Effector memory CD4-positive, alpha-beta T cell (primary cell): ENCODE data around the gene GPBAR1.
"Not testable (repeated sequence)": the region's sequence is repeated elsewhere in the genome, so short reads cannot be mapped to it uniquely, and the experiment has no call there.

ENCODE experiments used
- DNase-seq, 3 donors: peaks; one replicate each; pipeline ENCODE4 v3.0.0-alpha.2; 2020
- H3K27ac ChIP-seq: 2 replicates; pipeline ENCODE4 v1.7.0; 2013; ENCODE audit warnings: mild to moderate bottlenecking, low read length, moderate library complexity; ENCODE audit not compliant: insufficient read depth, poor library complexity, severe bottlenecking
- H3K27me3 ChIP-seq: replicated peaks from 2 replicates; pipeline ENCODE4 v1.7.0; 2013; ENCODE audit warnings: mild to moderate bottlenecking, low read length; ENCODE audit not compliant: insufficient read depth, control insufficient read depth, poor library complexity, severe bottlenecking
- H3K36me3 ChIP-seq: 2 replicates; pipeline ENCODE4 v1.7.0; 2013; ENCODE audit warnings: mild to moderate bottlenecking, low read length, moderate library complexity; ENCODE audit not compliant: control insufficient read depth, insufficient read depth
- H3K4me1 ChIP-seq: 2 replicates; pipeline ENCODE4 v1.7.0; 2013; ENCODE audit warnings: low read length, mild to moderate bottlenecking; ENCODE audit not compliant: control insufficient read depth, insufficient read depth, poor library complexity, severe bottlenecking
- H3K4me3 ChIP-seq: 2 replicates; pipeline ENCODE4 v1.7.0; 2013; ENCODE audit warnings: low read length, low read depth, mild to moderate bottlenecking; ENCODE audit not compliant: insufficient read depth, poor library complexity, severe bottlenecking
- H3K9me3 ChIP-seq: 2 replicates; pipeline ENCODE4 v1.7.0; 2013; ENCODE audit warnings: mild to moderate bottlenecking, low read length, moderate library complexity; ENCODE audit not compliant: control insufficient read depth

The GPBAR1 gene

GRCh38 chr2:218265626-218266025 is 4.8 kb downstream of the GPBAR1 start:
- no peaks in the 10 kb centered on the region for H3K9me3 ChIP-seq
- no peak overlapping the region for H3K27ac ChIP-seq
- H3K27me3 ChIP-seq: no peaks in the 10 kb centered on the region
- H3K36me3 ChIP-seq: peaks cover 40% of the 10 kb centered on the region
- no peak overlapping the region for H3K4me3 ChIP-seq
- no peak for DNase-seq
- H3K4me1 ChIP-seq: peaks cover 6% of the 10 kb centered on the region

DNA sequence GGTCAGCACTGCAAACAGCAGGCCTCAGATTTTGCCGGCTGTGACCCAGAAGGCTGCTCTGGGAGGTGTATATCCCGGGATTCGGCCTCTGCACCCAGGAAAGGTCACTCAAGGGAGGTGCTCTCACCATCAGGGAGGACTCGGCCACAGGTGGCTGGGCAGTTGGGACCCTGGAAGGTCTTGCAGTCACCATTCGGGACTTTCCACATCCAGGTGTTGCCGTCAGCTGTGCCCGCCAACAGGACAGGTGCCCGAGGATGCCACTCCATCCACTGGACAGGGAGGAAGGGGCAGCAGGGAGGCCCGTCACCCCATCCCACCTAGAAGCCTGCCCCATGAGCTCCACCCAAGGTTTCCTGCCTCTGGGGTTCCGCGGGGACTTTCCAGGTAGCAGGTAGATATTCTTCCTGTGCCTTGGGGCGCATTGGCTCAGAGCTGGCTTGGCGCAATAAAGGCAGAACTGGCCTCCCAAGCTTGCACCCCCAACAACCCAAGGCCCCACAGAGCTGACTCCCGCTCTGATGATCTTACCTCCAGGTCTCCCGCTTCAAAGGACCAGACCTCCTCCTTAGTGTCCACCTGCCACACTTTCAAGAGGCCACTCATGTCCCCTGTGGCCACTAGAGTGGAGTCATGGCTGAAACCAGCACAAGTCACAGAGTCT is 5.6 kb downstream of the GPBAR1 start:
- Histone ChIP-seq H3K27ac (no peak overlapping the region), H3K36me3 (peaks cover 40% of the 10 kb centered on the region), H3K4me1 (peaks cover 13% of the 10 kb centered on the region), H3K4me3 (no peak overlapping the region), H3K27me3 (no peaks in the 10 kb centered on the region), H3K9me3 (no peaks in the 10 kb centered on the region)
- DNase-seq: no peak

DNA sequence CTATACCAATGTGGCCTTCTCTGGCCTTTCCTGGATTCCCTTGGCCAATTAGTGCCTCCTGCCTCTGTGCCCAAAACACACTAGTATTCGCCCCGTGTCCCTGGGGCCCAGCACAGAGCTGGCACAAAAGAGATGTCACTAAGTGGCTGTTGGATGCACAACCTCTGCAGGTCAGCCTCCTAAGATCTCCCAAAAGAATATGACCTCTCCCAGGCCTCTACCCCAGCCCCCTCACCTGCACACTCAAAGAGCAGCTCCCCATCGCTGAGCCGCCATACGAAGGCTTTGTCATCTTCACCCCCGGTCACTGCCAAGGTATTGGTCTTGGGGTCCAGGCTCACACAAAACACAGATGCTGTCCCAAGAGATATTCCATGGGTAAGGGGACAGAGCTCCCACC is 6.4 kb downstream of the GPBAR1 start:
- peaks cover 19% of the 10 kb centered on the region for H3K4me1 ChIP-seq
- peaks cover 40% of the 10 kb centered on the region for H3K36me3 ChIP-seq
- no peak for DNase-seq
- no peaks in the 10 kb centered on the region for H3K27me3 ChIP-seq
- no peak overlapping the region for H3K4me3 ChIP-seq
- no peaks in the 10 kb centered on the region for H3K9me3 ChIP-seq
- no peak overlapping the region for H3K27ac ChIP-seq

DNA sequence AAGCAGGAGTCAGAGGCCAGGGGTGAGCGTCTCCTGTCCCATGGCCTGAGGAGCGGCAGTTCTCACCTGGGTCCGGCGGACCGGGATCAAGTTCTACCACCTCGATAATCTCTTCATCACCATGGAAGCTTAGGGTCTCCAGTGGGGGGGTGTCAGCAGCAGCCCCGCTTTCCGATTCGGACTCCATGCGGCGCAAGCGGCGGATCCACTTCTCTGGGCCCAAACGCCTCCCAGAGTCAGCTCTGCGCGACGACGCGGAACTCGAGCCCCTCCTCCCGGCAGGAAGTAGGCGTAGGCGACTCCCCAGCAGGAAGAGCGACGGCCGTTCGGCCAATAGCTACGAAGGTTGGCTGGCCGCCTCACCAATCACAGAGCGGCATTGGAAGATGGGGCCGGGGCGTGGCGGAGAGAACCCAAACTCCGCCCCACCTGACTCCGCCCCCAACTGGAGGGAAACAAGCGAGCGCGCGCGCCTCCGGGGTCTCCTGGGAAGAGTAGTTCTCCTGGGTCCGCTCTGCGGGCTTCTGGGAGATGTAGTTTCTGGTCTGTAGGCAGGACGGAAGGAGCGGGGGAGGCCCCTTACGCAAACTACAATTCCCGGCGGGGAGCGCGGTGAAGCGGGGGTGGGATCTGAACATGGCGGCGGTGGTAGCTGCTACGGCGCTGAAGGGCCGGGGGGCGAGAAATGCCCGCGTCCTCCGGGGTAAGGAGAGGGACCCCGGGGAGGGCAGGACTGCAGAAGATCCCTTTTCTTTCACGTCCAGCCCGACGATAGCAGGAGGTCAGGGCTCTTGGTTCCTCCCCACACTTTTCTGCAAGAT is 9.3 kb downstream of the GPBAR1 start, which contains the start of the genes AAMP and PNKD:
Gene AAMP, minus strand, starts transcription at position 238 of the 821 bp plus-strand sequence. Its CDS starts 51 bp downstream, at position 187.
Gene PNKD, plus strand, starts transcription at position 620 of the 821 bp plus-strand sequence. Its CDS starts 17 bp downstream, at position 637.
- Histone ChIP-seq H3K27ac (peak within 1 kb of the TSS; percentile 88), H3K9me3 (no peaks in the 10 kb centered on the region), H3K36me3 (peaks cover 34% of the 10 kb centered on the region), H3K27me3 (no peaks in the 10 kb centered on the region), H3K4me1 (peaks cover 28% of the 10 kb centered on the region), H3K4me3 (peak within 1 kb of the TSS; percentile 80)
- DNase-seq: peak; percentile 100

GRCh38 chr2:218270721-218271486 is 10.1 kb downstream of the GPBAR1 start:
- Histone ChIP-seq H3K27me3 (no peaks in the 10 kb centered on the region), H3K4me3 (peak overlapping the region; percentile 67), H3K4me1 (peaks cover 28% of the 10 kb centered on the region), H3K9me3 (no peaks in the 10 kb centered on the region), H3K36me3 (peaks cover 34% of the 10 kb centered on the region), H3K27ac (peak overlapping the region; percentile 63)
- DNase-seq: no peak

GRCh38 chr2:218271487-218271797 is 10.6 kb downstream of the GPBAR1 start:
- H3K9me3 ChIP-seq: no peaks in the 10 kb centered on the region
- DNase-seq: no peak
- H3K4me3 ChIP-seq: peak overlapping the region; percentile 67
- H3K27ac ChIP-seq: peak overlapping the region; percentile 63
- peaks cover 34% of the 10 kb centered on the region for H3K36me3 ChIP-seq
- H3K27me3 ChIP-seq: no peaks in the 10 kb centered on the region
- H3K4me1 ChIP-seq: peaks cover 28% of the 10 kb centered on the region

DNA sequence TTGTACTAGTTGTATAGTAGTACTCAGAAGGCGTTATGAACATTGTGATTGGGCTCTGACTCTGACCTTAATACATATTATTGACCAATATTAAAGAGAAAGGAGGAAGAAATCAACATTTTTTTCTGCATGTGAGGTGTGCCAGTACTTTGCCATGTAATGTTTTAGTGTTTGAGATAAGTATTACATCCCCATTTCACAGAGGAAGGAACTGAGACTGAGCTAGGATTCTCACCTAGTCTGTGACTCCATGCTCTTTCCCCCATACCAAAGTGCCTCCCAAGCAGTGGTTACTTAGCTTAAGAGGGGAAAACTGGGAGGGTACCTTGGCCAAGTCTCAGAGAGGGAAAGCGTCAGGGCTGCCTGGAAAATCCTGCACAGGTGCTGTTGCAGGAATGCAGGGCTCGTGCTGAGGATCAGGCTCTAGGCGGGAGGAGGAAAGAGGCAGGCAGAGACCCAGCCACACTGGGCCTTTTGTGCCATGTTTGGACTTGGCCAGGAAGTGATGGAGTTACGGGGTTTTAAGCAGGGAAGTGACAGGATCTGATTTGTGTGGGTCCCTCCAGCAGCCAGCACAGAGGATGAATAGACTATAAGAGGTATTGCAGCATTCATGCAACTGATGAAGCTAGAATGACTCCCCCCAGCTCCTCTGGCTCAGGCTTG is 11.2 kb downstream of the GPBAR1 start:
- no peaks in the 10 kb centered on the region for H3K9me3 ChIP-seq
- no peak overlapping the region for H3K4me3 ChIP-seq
- no peak for DNase-seq
- peak overlapping the region; percentile 23 for H3K27ac ChIP-seq
- peaks cover 28% of the 10 kb centered on the region for H3K4me1 ChIP-seq
- H3K27me3 ChIP-seq: no peaks in the 10 kb centered on the region
- peaks cover 35% of the 10 kb centered on the region for H3K36me3 ChIP-seq

DNA sequence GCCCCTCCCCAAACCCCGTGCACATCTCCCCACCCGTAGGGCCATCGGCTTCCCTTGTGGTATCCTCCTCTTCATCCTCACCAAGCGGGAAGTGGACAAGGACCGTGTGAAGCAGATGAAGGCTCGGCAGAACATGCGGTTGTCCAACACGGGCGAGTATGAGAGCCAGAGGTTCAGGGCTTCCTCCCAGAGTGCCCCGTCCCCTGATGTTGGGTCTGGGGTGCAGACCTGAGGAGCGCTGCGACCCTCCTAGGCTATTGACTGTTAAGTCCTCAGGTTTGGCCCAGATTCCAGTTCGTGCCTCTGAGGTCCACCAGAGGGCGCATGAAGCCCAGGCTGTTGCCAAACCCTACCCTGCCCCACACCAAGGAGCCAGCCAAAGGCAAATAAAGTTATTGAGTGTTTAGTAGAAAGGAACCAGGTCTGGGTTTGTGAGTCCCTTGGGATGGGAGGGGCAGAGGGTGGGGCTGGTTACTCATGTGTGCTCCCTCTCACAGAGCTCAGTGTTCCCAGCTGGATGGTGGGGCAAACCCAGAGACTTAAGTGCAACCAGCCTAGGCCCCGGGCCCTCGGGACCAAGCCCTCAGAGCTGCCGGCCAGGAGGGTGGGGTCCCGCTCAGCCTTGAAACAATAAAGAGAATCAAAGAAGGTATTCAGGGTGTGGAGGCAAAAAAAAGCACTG is 11.9 kb downstream of the GPBAR1 start:
- Histone ChIP-seq H3K27ac (peak overlapping the region; percentile 23), H3K36me3 (peaks cover 42% of the 10 kb centered on the region), H3K4me1 (peaks cover 28% of the 10 kb centered on the region)

DNA sequence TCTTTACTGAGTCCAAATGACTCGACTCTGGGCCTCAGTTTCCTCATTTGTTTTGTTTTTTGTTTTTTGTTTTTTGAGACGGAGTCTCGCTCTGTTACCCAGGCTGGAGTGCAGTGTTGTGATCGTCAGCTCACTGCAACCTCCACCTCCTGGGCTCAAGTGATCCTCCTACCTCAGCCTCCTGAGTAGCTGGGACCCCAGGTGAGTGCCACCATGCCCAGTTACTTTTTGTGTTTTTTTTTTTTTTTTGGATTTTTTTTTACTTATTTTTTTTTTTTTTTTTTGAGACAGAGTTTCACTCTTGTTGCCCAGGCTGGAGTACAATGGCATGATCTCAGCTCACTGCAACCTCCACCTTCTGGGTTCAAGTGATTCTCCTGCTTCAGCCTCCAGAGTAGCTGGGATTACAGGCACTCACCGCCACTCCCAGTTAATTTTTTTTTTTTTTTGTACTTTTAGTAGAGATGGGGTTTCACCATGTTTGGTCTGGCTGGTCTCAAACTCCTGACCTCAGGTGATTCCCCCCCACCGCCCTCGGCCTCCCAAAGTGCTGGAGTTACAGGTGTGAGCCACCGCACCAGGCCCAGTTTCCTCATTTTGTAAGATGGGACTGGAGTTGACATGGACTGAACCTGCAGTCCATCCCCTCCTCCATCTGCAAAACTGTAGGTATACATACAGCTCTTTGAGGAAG is 12.5 kb downstream of the GPBAR1 start:
- H3K4me3 ChIP-seq, H3K27me3 ChIP-seq, H3K27ac ChIP-seq, H3K9me3 ChIP-seq, DNase-seq: not testable (repeated sequence)
- H3K4me1 ChIP-seq: peaks cover 28% of the 10 kb centered on the region
- H3K36me3 ChIP-seq: peaks cover 49% of the 10 kb centered on the region

More for the DNA sequence above, 11.9 kb downstream of the GPBAR1 start:
- H3K27me3 ChIP-seq: no peaks in the 10 kb centered on the region
- DNase-seq: peak; percentile 56 to 66 (median 61)
- H3K4me3 ChIP-seq: no peak overlapping the region
- no peaks in the 10 kb centered on the region for H3K9me3 ChIP-seq
